GM23338 (cell line): Measurements from ENCODE around the gene AOPEP. TPM values are rescaled to one million over a fixed set of nuclear protein-coding genes. Genes with fewer than 3 reads are reported as not detected.

Source experiments
- ATAC-seq: fragments of 200-7000 bp; cut with Tn5 transposase; 3 replicates; pipeline ENCODE4 v1.9.1; 2020
- DNase-seq: peaks from one replicate; pipeline ENCODE4 v3.0.0-alpha.2; 2015; ENCODE audit warnings: low spot score
- H2AFZ ChIP-seq: fragments of 200-600 bp; sonication (generic); 2 replicates; pipeline ENCODE4 v1.8.0; 2016; ENCODE audit warnings: antibody characterized with exemption, mild to moderate bottlenecking, moderate library complexity
- H3F3A ChIP-seq: fragments of 200-600 bp; sonication (generic); replicated peaks from 2 replicates; pipeline ENCODE4 v1.8.0; 2017; ENCODE audit warnings: antibody characterized with exemption, mixed run types, low read depth
- H3K27ac ChIP-seq: fragments of 200-600 bp; sonication (generic); 2 replicates; pipeline ENCODE4 v1.6.1; 2016; ENCODE audit warnings: low read depth
- H3K27me3 ChIP-seq: fragments of 200-600 bp; sonication (generic); 2 replicates; pipeline ENCODE4 v1.8.0; 2016; ENCODE audit warnings: mild to moderate bottlenecking, mixed run types, moderate library complexity; ENCODE audit not compliant: insufficient read depth
- H3K36me3 ChIP-seq: fragments of 200-600 bp; sonication (generic); 2 replicates; pipeline ENCODE4 v1.8.0; 2016; ENCODE audit warnings: mild to moderate bottlenecking; ENCODE audit not compliant: insufficient read depth
- H3K4me1 ChIP-seq: fragments of 200-600 bp; sonication (generic); 2 replicates; pipeline ENCODE4 v1.8.0; 2016; ENCODE audit warnings: mild to moderate bottlenecking, moderate library complexity; ENCODE audit not compliant: insufficient read depth
- H3K4me2 ChIP-seq: fragments of 200-600 bp; sonication (generic); 2 replicates; pipeline ENCODE4 v1.7.1; 2017; ENCODE audit warnings: mixed run types
- H3K4me3 ChIP-seq: fragments of 200-600 bp; sonication (generic); 2 replicates; pipeline ENCODE4 v1.6.1; 2016; ENCODE audit warnings: mixed run types
- H3K79me2 ChIP-seq: fragments of 200-600 bp; sonication (generic); replicated peaks from 2 replicates; pipeline ENCODE4 v1.8.0; 2017; ENCODE audit warnings: mild to moderate bottlenecking; ENCODE audit not compliant: insufficient read depth
- H3K9me2 ChIP-seq: fragments of 200-600 bp; sonication (generic); 2 replicates; pipeline ENCODE4 v1.8.0; 2017; ENCODE audit not compliant: insufficient read depth
- H4K20me1 ChIP-seq: fragments of 200-600 bp; sonication (generic); replicated peaks from 2 replicates; pipeline ENCODE4 v1.8.0; 2017; ENCODE audit warnings: mild to moderate bottlenecking; ENCODE audit not compliant: insufficient read depth
- H3K27ac Mint-ChIP-seq: 2 replicates; pipeline ENCODE4 v1.8.0; 2020; ENCODE audit warnings: inconsistent platforms, mild to moderate bottlenecking, moderate library complexity, mixed read lengths
- H3K27me3 Mint-ChIP-seq: 3 replicates; pipeline ENCODE4 v1.8.0; 2022; ENCODE audit warnings: low read depth, mild to moderate bottlenecking, moderate library complexity, mixed read lengths, inconsistent platforms; ENCODE audit not compliant: insufficient read depth, poor library complexity
- H3K36me3 Mint-ChIP-seq: 3 replicates; pipeline ENCODE4 v1.8.0; 2021; ENCODE audit warnings: low read depth, mild to moderate bottlenecking, inconsistent platforms, moderate library complexity, mixed read lengths
- H3K4me1 Mint-ChIP-seq: 3 replicates; pipeline ENCODE4 v1.8.0; 2020; ENCODE audit warnings: mild to moderate bottlenecking, inconsistent platforms, mixed read lengths
- H3K4me3 Mint-ChIP-seq: 3 replicates; pipeline ENCODE4 v1.8.0; 2021; ENCODE audit warnings: moderate library complexity, mild to moderate bottlenecking, inconsistent platforms, mixed read lengths
- H3K9me3 Mint-ChIP-seq: 3 replicates; pipeline ENCODE4 v1.8.0; 2020; ENCODE audit warnings: moderate library complexity, mild to moderate bottlenecking, inconsistent platforms, mixed read lengths
- EZH2 ChIP-seq: fragments of 200-600 bp; sonication (generic); IDR thresholded peaks from one replicate; pipeline ENCODE4 v1.8.0; 2017; ENCODE audit warnings: antibody characterized with exemption, mild to moderate bottlenecking, low read depth; ENCODE audit not compliant: unreplicated experiment
- EZH2phosphoT487 ChIP-seq: fragments of 200-600 bp; sonication (generic); IDR thresholded peaks from one replicate; pipeline ENCODE4 v1.8.1; 2018; ENCODE audit warnings: antibody characterized with exemption; ENCODE audit not compliant: unreplicated experiment
- JUNB ChIP-seq: IDR thresholded peaks from one replicate; pipeline ENCODE4 v1.6.1; 2016; ENCODE audit warnings: antibody characterized with exemption; ENCODE audit not compliant: unreplicated experiment
- NANOG ChIP-seq: IDR thresholded peaks from 2 replicates; pipeline ENCODE4 v1.6.1; 2016; ENCODE audit warnings: antibody characterized with exemption, borderline replicate concordance
- STAT1 ChIP-seq: IDR thresholded peaks from one replicate; pipeline ENCODE4 v1.6.1; 2016; ENCODE audit warnings: antibody characterized with exemption; ENCODE audit not compliant: unreplicated experiment
- ZNF114 ChIP-seq: fragments of 250-450 bp; sonication (Bioruptor Pico); IDR thresholded peaks from 2 replicates; pipeline ENCODE4 v1.5.0; 2020; ENCODE audit warnings: mild to moderate bottlenecking, moderate library complexity
- ZNF331 ChIP-seq: fragments of 250-450 bp; sonication (Bioruptor Pico); IDR thresholded peaks from 2 replicates; pipeline ENCODE4 v1.5.0; 2020; ENCODE audit warnings: low read depth, mild to moderate bottlenecking, moderate library complexity
- polyA plus RNA-seq: library from polyadenylated mRNA; unstranded; fragments of >200 nt; fragmentation: Nextera tagmentation; extraction: Ambion mirVana; gene quantifications from 2 replicates; pipeline ENCODE4 v1.2.1, GENCODE V29; 2016
- total RNA-seq: library from RNA; depleted of rRNA; stranded (reverse); fragments of >200 nt; shearing (Covaris generic); gene quantifications from 2 replicates; pipeline ENCODE4 v1.2.3, GENCODE V29; 2014
- TF ChIP-seq, protein P1 (sequence below): fragments of 250-450 bp; sonication (Bioruptor Pico); IDR thresholded peaks from 2 replicates; pipeline ENCODE4 v1.5.0; 2020; ENCODE audit warnings: mild to moderate bottlenecking, moderate library complexity
- TF ChIP-seq, protein P2 (sequence below): IDR thresholded peaks from one replicate; pipeline ENCODE4 v1.6.1; 2018; ENCODE audit warnings: antibody characterized with exemption; ENCODE audit not compliant: unreplicated experiment

The AOPEP gene
- total and polyA plus RNA-seq, 2 experiments from 2014 or later = 7.0 to 16.5 TPM

DNA sequence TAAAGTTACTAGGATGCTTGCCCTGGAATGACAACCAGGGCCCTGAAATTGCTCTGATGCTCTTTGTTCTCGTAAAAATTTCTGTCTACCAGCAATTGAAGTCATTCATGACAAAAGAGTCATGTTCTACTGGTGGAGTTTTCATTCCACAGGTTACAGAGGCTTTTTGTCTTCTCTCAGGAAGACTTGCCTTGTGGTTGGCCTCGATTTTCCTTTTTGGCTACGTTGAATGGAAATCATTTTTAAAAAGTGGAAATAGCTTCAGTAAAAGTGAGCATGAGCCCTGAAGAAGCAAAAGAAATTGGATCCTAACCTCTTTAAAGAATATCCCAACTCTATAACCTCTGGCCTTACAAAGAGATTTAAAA lies 255.2 kb downstream of the AOPEP start (continued):
- TF ChIP-seq, protein P1, sequence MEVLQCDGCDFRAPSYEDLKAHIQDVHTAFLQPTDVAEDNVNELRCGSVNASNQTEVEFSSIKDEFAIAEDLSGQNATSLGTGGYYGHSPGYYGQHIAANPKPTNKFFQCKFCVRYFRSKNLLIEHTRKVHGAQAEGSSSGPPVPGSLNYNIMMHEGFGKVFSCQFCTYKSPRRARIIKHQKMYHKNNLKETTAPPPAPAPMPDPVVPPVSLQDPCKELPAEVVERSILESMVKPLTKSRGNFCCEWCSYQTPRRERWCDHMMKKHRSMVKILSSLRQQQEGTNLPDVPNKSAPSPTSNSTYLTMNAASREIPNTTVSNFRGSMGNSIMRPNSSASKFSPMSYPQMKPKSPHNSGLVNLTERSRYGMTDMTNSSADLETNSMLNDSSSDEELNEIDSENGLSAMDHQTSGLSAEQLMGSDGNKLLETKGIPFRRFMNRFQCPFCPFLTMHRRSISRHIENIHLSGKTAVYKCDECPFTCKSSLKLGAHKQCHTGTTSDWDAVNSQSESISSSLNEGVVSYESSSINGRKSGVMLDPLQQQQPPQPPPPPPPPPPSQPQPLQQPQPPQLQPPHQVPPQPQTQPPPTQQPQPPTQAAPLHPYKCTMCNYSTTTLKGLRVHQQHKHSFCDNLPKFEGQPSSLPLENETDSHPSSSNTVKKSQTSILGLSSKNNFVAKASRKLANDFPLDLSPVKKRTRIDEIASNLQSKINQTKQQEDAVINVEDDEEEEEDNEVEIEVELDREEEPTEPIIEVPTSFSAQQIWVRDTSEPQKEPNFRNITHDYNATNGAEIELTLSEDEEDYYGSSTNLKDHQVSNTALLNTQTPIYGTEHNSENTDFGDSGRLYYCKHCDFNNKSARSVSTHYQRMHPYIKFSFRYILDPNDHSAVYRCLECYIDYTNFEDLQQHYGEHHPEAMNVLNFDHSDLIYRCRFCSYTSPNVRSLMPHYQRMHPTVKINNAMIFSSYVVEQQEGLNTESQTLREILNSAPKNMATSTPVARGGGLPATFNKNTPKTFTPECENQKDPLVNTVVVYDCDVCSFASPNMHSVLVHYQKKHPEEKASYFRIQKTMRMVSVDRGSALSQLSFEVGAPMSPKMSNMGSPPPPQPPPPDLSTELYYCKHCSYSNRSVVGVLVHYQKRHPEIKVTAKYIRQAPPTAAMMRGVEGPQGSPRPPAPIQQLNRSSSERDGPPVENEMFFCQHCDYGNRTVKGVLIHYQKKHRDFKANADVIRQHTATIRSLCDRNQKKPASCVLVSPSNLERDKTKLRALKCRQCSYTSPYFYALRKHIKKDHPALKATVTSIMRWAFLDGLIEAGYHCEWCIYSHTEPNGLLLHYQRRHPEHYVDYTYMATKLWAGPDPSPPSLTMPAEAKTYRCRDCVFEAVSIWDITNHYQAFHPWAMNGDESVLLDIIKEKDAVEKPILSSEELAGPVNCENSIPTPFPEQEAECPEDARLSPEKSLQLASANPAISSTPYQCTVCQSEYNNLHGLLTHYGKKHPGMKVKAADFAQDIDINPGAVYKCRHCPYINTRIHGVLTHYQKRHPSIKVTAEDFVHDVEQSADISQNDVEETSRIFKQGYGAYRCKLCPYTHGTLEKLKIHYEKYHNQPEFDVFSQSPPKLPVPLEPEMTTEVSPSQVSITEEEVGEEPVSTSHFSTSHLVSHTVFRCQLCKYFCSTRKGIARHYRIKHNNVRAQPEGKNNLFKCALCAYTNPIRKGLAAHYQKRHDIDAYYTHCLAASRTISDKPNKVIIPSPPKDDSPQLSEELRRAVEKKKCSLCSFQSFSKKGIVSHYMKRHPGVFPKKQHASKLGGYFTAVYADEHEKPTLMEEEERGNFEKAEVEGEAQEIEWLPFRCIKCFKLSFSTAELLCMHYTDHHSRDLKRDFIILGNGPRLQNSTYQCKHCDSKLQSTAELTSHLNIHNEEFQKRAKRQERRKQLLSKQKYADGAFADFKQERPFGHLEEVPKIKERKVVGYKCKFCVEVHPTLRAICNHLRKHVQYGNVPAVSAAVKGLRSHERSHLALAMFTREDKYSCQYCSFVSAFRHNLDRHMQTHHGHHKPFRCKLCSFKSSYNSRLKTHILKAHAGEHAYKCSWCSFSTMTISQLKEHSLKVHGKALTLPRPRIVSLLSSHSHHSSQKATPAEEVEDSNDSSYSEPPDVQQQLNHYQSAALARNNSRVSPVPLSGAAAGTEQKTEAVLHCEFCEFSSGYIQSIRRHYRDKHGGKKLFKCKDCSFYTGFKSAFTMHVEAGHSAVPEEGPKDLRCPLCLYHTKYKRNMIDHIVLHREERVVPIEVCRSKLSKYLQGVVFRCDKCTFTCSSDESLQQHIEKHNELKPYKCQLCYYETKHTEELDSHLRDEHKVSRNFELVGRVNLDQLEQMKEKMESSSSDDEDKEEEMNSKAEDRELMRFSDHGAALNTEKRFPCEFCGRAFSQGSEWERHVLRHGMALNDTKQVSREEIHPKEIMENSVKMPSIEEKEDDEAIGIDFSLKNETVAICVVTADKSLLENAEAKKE (CRISPR knock-in tag) = no peak
- TF ChIP-seq EZH2phosphoT487 = no peak
- no peak for TF ChIP-seq STAT1
- no peak for TF ChIP-seq ZNF114 (CRISPR knock-in tag)
- no peak for TF ChIP-seq EZH2
- TF ChIP-seq, protein P2, sequence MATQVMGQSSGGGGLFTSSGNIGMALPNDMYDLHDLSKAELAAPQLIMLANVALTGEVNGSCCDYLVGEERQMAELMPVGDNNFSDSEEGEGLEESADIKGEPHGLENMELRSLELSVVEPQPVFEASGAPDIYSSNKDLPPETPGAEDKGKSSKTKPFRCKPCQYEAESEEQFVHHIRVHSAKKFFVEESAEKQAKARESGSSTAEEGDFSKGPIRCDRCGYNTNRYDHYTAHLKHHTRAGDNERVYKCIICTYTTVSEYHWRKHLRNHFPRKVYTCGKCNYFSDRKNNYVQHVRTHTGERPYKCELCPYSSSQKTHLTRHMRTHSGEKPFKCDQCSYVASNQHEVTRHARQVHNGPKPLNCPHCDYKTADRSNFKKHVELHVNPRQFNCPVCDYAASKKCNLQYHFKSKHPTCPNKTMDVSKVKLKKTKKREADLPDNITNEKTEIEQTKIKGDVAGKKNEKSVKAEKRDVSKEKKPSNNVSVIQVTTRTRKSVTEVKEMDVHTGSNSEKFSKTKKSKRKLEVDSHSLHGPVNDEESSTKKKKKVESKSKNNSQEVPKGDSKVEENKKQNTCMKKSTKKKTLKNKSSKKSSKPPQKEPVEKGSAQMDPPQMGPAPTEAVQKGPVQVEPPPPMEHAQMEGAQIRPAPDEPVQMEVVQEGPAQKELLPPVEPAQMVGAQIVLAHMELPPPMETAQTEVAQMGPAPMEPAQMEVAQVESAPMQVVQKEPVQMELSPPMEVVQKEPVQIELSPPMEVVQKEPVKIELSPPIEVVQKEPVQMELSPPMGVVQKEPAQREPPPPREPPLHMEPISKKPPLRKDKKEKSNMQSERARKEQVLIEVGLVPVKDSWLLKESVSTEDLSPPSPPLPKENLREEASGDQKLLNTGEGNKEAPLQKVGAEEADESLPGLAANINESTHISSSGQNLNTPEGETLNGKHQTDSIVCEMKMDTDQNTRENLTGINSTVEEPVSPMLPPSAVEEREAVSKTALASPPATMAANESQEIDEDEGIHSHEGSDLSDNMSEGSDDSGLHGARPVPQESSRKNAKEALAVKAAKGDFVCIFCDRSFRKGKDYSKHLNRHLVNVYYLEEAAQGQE = no peak

DNA sequence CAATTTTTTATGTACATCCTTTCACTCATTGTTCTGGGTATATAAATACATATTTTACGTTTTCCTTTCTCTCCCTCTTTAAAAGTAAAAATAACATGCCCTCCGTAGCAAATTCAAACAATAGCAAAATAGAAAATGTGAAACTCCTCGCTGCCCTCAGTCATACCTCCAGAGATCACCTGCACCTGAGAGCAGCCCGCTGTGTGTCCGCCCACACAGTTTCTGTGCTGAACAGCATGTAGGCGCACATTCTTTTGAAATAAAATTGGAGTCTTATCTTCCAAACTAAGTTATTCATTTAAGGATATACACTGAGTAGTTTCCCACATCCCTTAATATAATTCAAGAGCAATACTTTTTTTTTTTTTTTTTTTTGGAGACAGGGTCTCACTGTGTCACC lies 255.7 kb downstream of the AOPEP start:
- no peaks in the 10 kb centered on the region for H3K79me2 ChIP-seq
- H3K27me3 ChIP-seq = no peaks in the 10 kb centered on the region
- no peaks in the 10 kb centered on the region for H3K9me2 ChIP-seq
- H3F3A ChIP-seq = no peaks in the 10 kb centered on the region
- H3K4me1 ChIP-seq = peaks cover 14% of the 10 kb centered on the region
- no peak overlapping the region for H2AFZ ChIP-seq
- no peak overlapping the region for H3K27ac ChIP-seq
- H3K36me3 ChIP-seq = no peaks in the 10 kb centered on the region
- no peak for DNase-seq
- ATAC-seq = no peak
- H3K4me3 ChIP-seq = no peak overlapping the region
- H3K4me1 Mint-ChIP-seq = peaks cover 36% of the 10 kb centered on the region
- no peak overlapping the region for H3K27ac Mint-ChIP-seq
- H3K36me3 Mint-ChIP-seq = no peaks in the 10 kb centered on the region
- H3K4me2 ChIP-seq = no peak overlapping the region
- H3K4me3 Mint-ChIP-seq = no peak overlapping the region
- peaks cover 2% of the 10 kb centered on the region for H3K27me3 Mint-ChIP-seq
- no peaks in the 10 kb centered on the region for H4K20me1 ChIP-seq
- H3K9me3 Mint-ChIP-seq = no peaks in the 10 kb centered on the region
- TF ChIP-seq NANOG (no peak), JUNB (no peak), ZNF331 (no peak), STAT1 (no peak)
- TF ChIP-seq, protein P2 = no peak
